HCT116 (cell line): ENCODE measurements around the gene VWC2. TPM values are rescaled to one million over a fixed set of nuclear protein-coding genes. Genes with fewer than 3 reads are reported as not detected.

Experiments used
- ATAC-seq: fragments of 200-7000 bp; cut with Tn5 transposase; 2 replicates; pipeline ENCODE4 v1.9.1; 2020; ENCODE audit warnings: mild to moderate bottlenecking, moderate library complexity
- BruUV-seq: library from RNA; stranded (reverse); fragments of 400-500 nt; replicated peaks from 2 replicates; lab custom pipeline; 2021; lab: Mats Ljungman, UMichigan
- CTCF ChIA-PET: fragments of 300-600 bp; sonication (Branson Sonifier 250); formaldehyde crosslinking; loops from one replicate; lab custom pipeline; 2021; ENCODE audit warnings: antibody characterized with exemption; lab: Charles Lee
- POLR2A ChIA-PET: fragments of 300-600, 350-600 bp; sonication (Branson Sonifier 250); formaldehyde crosslinking; loops from one replicate; lab custom pipeline; 2021; ENCODE audit warnings: antibody characterized with exemption; lab: Charles Lee
- RAD21 ChIA-PET, 2 experiments: fragments of 300-600 bp; sonication (Branson Sonifier 250); formaldehyde crosslinking; loops; one replicate each; lab custom pipeline; 2023; ENCODE audit warnings: low total read pairs in 2 of 2; ENCODE audit not compliant: uncharacterized antibody in 2 of 2, unreplicated experiment in 2 of 2, low non-redundant PET in 1 of 2; lab: Charles Lee
- DNase-seq: peaks from one replicate; pipeline ENCODE4 v3.0.0-alpha.2; 2010; ENCODE audit warnings: low read depth, low spot score
- H2AFZ ChIP-seq: fragments of 200-600 bp; shearing (Covaris generic), sonication (generic); 2 replicates; pipeline ENCODE4 v1.6.1; 2017; ENCODE audit warnings: low read depth, mixed run types, mixed read lengths, antibody characterized with exemption, low read length; ENCODE audit not compliant: poor library complexity, severe bottlenecking
- H3K27ac ChIP-seq: 2 replicates; pipeline ENCODE4 v1.5.1; 2012; ENCODE audit warnings: low read depth, low read length
- H3K27me3 ChIP-seq: fragments of 200-600 bp; sonication (generic); 2 replicates; pipeline ENCODE4 v1.6.1; 2016; ENCODE audit warnings: mixed run types, low read length, mixed read lengths; ENCODE audit not compliant: insufficient read depth
- H3K36me3 ChIP-seq, 2 experiments: fragments of 200-500 bp in 1 of 2; fragments of 200-600 bp in 1 of 2; sonication (Bioruptor generic) in 1 of 2; sonication (generic) in 1 of 2; 2 replicates each; pipeline versions ENCODE4 v1.5.1 to v1.6.1; 2014 to 2016; ENCODE audit warnings: low read length in 2 of 2, inconsistent platforms in 1 of 2, mixed read lengths in 1 of 2, mixed run types in 1 of 2; ENCODE audit not compliant: insufficient read depth in 2 of 2, control insufficient read depth in 1 of 2
- H3K4me1 ChIP-seq, 2 experiments: fragments of 200-600 bp in 1 of 2; sonication (generic) in 1 of 2; 2 replicates each; pipeline versions ENCODE4 v1.5.1 to v1.6.1; 2012 to 2017; ENCODE audit warnings: low read length in 2 of 2, inconsistent platforms in 1 of 2, mild to moderate bottlenecking in 1 of 2, mixed read lengths in 1 of 2, mixed run types in 1 of 2, moderate library complexity in 1 of 2; ENCODE audit not compliant: insufficient read depth in 2 of 2, control insufficient read depth in 1 of 2
- H3K4me2 ChIP-seq: fragments of 200-600 bp; sonication (generic); 2 replicates; pipeline ENCODE4 v1.6.1; 2017; ENCODE audit warnings: mixed run types, low read length, mixed read lengths
- H3K4me3 ChIP-seq, 2 experiments: fragments of 200-600 bp in 1 of 2; sonication (generic) in 1 of 2; replicated peaks in 1 of 2; 2 replicates each; pipeline ENCODE4 v1.5.1; 2011 to 2016; ENCODE audit warnings: low read length in 2 of 2, control low read depth in 1 of 2, low read depth in 1 of 2, mild to moderate bottlenecking in 1 of 2, mixed read lengths in 1 of 2, mixed run types in 1 of 2
- H3K79me2 ChIP-seq: fragments of 200-600 bp; sonication (generic); 2 replicates; pipeline ENCODE4 v1.6.1; 2017; ENCODE audit warnings: mild to moderate bottlenecking, mixed run types, low read length, moderate library complexity, mixed read lengths; ENCODE audit not compliant: insufficient read depth
- H3K9ac ChIP-seq: fragments of 200-600 bp; sonication (generic); 2 replicates; pipeline ENCODE4 v1.6.1; 2016; ENCODE audit warnings: low read length, mixed read lengths
- H3K9me2 ChIP-seq: fragments of 200-600 bp; sonication (generic), shearing (Covaris generic); 2 replicates; pipeline ENCODE4 v1.6.1; 2017; ENCODE audit warnings: mixed run types, mild to moderate bottlenecking, moderate library complexity; ENCODE audit not compliant: insufficient read depth
- H3K9me3 ChIP-seq, 2 experiments: fragments of 200-500 bp in 1 of 2; fragments of 200-600 bp in 1 of 2; sonication (Bioruptor generic) in 1 of 2; sonication (generic) in 1 of 2; 2 replicates each; pipeline ENCODE4 v1.6.1; 2014 to 2017; ENCODE audit warnings: low read length in 2 of 2, mixed read lengths in 2 of 2, inconsistent platforms in 1 of 2, low read depth in 1 of 2, mild to moderate bottlenecking in 1 of 2, mixed run types in 1 of 2, moderate library complexity in 1 of 2; ENCODE audit not compliant: control insufficient read depth in 1 of 2, insufficient read depth in 1 of 2
- H4K20me1 ChIP-seq: fragments of 200-600 bp; sonication (generic), shearing (Covaris generic); 2 replicates; pipeline ENCODE4 v1.6.1; 2017; ENCODE audit warnings: mixed run types, mild to moderate bottlenecking, moderate library complexity; ENCODE audit not compliant: insufficient read depth
- EZH2phosphoT487 ChIP-seq: fragments of 200-600 bp; IDR thresholded peaks from 2 replicates; pipeline ENCODE4 v1.6.1; 2018; ENCODE audit warnings: antibody characterized with exemption, borderline replicate concordance
- JUND ChIP-seq: IDR thresholded peaks from 2 replicates; pipeline ENCODE4 v1.6.1; 2012
- MAX ChIP-seq: IDR thresholded peaks from 2 replicates; pipeline ENCODE4 v1.6.1; 2012
- RAD21 ChIP-seq: IDR thresholded peaks from 2 replicates; pipeline ENCODE4 v1.6.1; 2012; ENCODE audit warnings: low read depth, mild to moderate bottlenecking
- SIN3A ChIP-seq: IDR thresholded peaks from 2 replicates; pipeline ENCODE4 v1.6.1; 2012; ENCODE audit warnings: low read depth
- ZFX ChIP-seq: fragments of 450-650 bp; IDR thresholded peaks from 2 replicates; pipeline ENCODE4 v1.6.1; 2017
- intact Hi-C: fragments of 100-400 bp; cut with micrococcal nuclease; formaldehyde crosslinking; loops from 2 replicates; pipeline ENCODE4 v1.10.0; 2022
- total RNA-seq: library from RNA; stranded (reverse); gene quantifications from one replicate; pipeline ENCODE4 v1.2.1, GENCODE V29; 2021; ENCODE audit not compliant: unreplicated experiment
- TF ChIP-seq, protein P1 (sequence below), 3 experiments: fragments of 200-600 bp in 1 of 3; sonication (generic) in 1 of 3; IDR thresholded peaks in 2 of 3; conservative IDR thresholded peaks in 1 of 3; 2 replicates each; pipeline ENCODE4 v1.5.1; 2012 to 2017; ENCODE audit warnings: low read depth in 2 of 3, low read length in 2 of 3, antibody characterized with exemption in 1 of 3, borderline replicate concordance in 1 of 3, control low read depth in 1 of 3, mild to moderate bottlenecking in 1 of 3, mixed read lengths in 1 of 3, mixed run types in 1 of 3, moderate library complexity in 1 of 3; ENCODE audit not compliant: insufficient read depth in 1 of 3
- TF ChIP-seq, protein P2 (sequence below): IDR thresholded peaks from 2 replicates; pipeline ENCODE4 v1.6.1; 2012; ENCODE audit warnings: low read depth

Gene VWC2
- total RNA-seq, 1 experiment from 2014 or later, result not detected

- TF ChIP-seq ZFX, result no peak
- TF ChIP-seq MAX, result no peak
- TF ChIP-seq SIN3A, result no peak
- no peak for TF ChIP-seq JUND
- TF ChIP-seq, protein P1, sequence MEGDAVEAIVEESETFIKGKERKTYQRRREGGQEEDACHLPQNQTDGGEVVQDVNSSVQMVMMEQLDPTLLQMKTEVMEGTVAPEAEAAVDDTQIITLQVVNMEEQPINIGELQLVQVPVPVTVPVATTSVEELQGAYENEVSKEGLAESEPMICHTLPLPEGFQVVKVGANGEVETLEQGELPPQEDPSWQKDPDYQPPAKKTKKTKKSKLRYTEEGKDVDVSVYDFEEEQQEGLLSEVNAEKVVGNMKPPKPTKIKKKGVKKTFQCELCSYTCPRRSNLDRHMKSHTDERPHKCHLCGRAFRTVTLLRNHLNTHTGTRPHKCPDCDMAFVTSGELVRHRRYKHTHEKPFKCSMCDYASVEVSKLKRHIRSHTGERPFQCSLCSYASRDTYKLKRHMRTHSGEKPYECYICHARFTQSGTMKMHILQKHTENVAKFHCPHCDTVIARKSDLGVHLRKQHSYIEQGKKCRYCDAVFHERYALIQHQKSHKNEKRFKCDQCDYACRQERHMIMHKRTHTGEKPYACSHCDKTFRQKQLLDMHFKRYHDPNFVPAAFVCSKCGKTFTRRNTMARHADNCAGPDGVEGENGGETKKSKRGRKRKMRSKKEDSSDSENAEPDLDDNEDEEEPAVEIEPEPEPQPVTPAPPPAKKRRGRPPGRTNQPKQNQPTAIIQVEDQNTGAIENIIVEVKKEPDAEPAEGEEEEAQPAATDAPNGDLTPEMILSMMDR (IDR thresholded peaks at IDR 0.05 in 2 of 3, conservative IDR thresholded peaks at IDR 0.05 in 1 of 3; ENCODE audit: borderline replicate concordance in 1 of 3, insufficient read depth in 1 of 3, low read depth in 2 of 3, low read length in 2 of 3), result no peak
- TF ChIP-seq, protein P2, sequence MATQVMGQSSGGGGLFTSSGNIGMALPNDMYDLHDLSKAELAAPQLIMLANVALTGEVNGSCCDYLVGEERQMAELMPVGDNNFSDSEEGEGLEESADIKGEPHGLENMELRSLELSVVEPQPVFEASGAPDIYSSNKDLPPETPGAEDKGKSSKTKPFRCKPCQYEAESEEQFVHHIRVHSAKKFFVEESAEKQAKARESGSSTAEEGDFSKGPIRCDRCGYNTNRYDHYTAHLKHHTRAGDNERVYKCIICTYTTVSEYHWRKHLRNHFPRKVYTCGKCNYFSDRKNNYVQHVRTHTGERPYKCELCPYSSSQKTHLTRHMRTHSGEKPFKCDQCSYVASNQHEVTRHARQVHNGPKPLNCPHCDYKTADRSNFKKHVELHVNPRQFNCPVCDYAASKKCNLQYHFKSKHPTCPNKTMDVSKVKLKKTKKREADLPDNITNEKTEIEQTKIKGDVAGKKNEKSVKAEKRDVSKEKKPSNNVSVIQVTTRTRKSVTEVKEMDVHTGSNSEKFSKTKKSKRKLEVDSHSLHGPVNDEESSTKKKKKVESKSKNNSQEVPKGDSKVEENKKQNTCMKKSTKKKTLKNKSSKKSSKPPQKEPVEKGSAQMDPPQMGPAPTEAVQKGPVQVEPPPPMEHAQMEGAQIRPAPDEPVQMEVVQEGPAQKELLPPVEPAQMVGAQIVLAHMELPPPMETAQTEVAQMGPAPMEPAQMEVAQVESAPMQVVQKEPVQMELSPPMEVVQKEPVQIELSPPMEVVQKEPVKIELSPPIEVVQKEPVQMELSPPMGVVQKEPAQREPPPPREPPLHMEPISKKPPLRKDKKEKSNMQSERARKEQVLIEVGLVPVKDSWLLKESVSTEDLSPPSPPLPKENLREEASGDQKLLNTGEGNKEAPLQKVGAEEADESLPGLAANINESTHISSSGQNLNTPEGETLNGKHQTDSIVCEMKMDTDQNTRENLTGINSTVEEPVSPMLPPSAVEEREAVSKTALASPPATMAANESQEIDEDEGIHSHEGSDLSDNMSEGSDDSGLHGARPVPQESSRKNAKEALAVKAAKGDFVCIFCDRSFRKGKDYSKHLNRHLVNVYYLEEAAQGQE, result no peak
- TF ChIP-seq RAD21, result no peak
- no peak for TF ChIP-seq EZH2phosphoT487
- H3K27ac ChIP-seq, result no peak overlapping the region
- H3K27me3 ChIP-seq, result no peaks in the 10 kb centered on the region
- H3K4me2 ChIP-seq, result no peak overlapping the region
- H3K9me3 ChIP-seq, result peaks cover 0 to 13% of the 10 kb centered on the region in 2 experiments; a peak in 2 of 4 replicates
- H3K9ac ChIP-seq, result no peak overlapping the region
- ATAC-seq (no peak), DNase-seq (no peak)
- no peak overlapping the region for H3K4me3 ChIP-seq
- H3K79me2 ChIP-seq, result no peaks in the 10 kb centered on the region
- H2AFZ ChIP-seq, result no peak overlapping the region
- POLR2A ChIA-PET, result no interaction called here
- RAD21 ChIA-PET, result no interaction called here
- no peaks in the 10 kb centered on the region for H4K20me1 ChIP-seq
- CTCF ChIA-PET, result no interaction called here
- no peaks in the 10 kb centered on the region for H3K36me3 ChIP-seq
- intact Hi-C loops, result no loop called here
- H3K9me2 ChIP-seq, result no peaks in the 10 kb centered on the region
- no TSS peak for BruUV-seq
- no peaks in the 10 kb centered on the region for H3K4me1 ChIP-seq
Measured at GRCh38 chr7:49800031-49800430, 26.6 kb downstream of the VWC2 start.
